Natural killer cell (primary cell): ENCODE data around the gene TNS3. TPM values are rescaled to one million over a fixed set of nuclear protein-coding genes. Genes with fewer than 3 reads are reported as not detected.

Source experiments
- ATAC-seq, 3 donors: fragments of 150-1000 bp in 2 of 3; fragments of 200-7000 bp in 1 of 3; cut with Tn5 transposase; 1 replicate in 1 of 3; 2 replicates in 2 of 3; pipeline ENCODE4 v1.10.0; 2021; ENCODE audit warnings: mild to moderate bottlenecking in 2 of 3, moderate library complexity in 2 of 3
- DNase-seq, 2 donors: peaks; one replicate each; pipeline versions ENCODE4 v3.0.0 to v3.0.0-alpha.2; 2013 to 2021; ENCODE audit warnings: mixed read lengths in 1 of 2
- H3K27ac ChIP-seq: one replicate; pipeline ENCODE4 v1.5.1; 2013; ENCODE audit warnings: mild to moderate bottlenecking, low read length
- H3K27me3 ChIP-seq: one replicate; pipeline ENCODE4 v1.6.1; 2013; ENCODE audit warnings: low read length; ENCODE audit not compliant: control insufficient read depth, insufficient read depth
- H3K36me3 ChIP-seq: one replicate; pipeline ENCODE4 v1.6.1; 2013; ENCODE audit warnings: low read length; ENCODE audit not compliant: control insufficient read depth, insufficient read depth
- H3K4me1 ChIP-seq: one replicate; pipeline ENCODE4 v1.6.1; 2013; ENCODE audit warnings: low read length; ENCODE audit not compliant: control insufficient read depth, insufficient read depth
- H3K4me3 ChIP-seq: one replicate; pipeline ENCODE4 v1.5.1; 2013; ENCODE audit warnings: low read length
- H3K9me3 ChIP-seq: one replicate; pipeline ENCODE4 v1.6.1; 2013; ENCODE audit warnings: low read length; ENCODE audit not compliant: control insufficient read depth, insufficient read depth
- H3K27ac Mint-ChIP-seq, 2 donors: one replicate each; pipeline ENCODE4 v1.8.0; 2022; ENCODE audit warnings: mild to moderate bottlenecking in 2 of 2, mixed read lengths in 2 of 2, moderate library complexity in 1 of 2
- H3K27me3 Mint-ChIP-seq, 2 donors: one replicate each; pipeline ENCODE4 v1.8.0; 2022; ENCODE audit warnings: low read depth in 2 of 2, mixed read lengths in 2 of 2
- H3K36me3 Mint-ChIP-seq: one replicate; pipeline ENCODE4 v1.8.0; 2022; ENCODE audit warnings: mixed read lengths
- H3K4me1 Mint-ChIP-seq, 2 donors: one replicate each; pipeline ENCODE4 v1.8.0; 2022; ENCODE audit warnings: mixed read lengths in 2 of 2
- H3K4me3 Mint-ChIP-seq: one replicate; pipeline ENCODE4 v1.8.0; 2022; ENCODE audit warnings: mild to moderate bottlenecking, moderate library complexity, mixed read lengths
- H3K9me3 Mint-ChIP-seq, 2 donors: one replicate each; pipeline ENCODE4 v1.8.0; 2022; ENCODE audit warnings: mixed read lengths in 2 of 2
- CTCF ChIP-seq: fragments of 200-600 bp; IDR thresholded peaks from one replicate; pipeline ENCODE4 v1.8.0; 2022; ENCODE audit warnings: antibody characterized with exemption
- WGBS: methylation state at CpG from one replicate; pipeline ENCODE4 v1.1.7; 2013; ENCODE audit warnings: missing lambda C conversion rate; ENCODE audit not compliant: insufficient coverage; 5-methylcytosine and 5-hydroxymethylcytosine counted together
- intact Hi-C: fragments of 100-400 bp; cut with micrococcal nuclease; formaldehyde crosslinking; loops from one replicate; pipeline ENCODE4 v1.14.2; 2022
- total RNA-seq, 4 donors: library from RNA; stranded (reverse); fragments of 120-200 nt in 1 of 4; gene quantifications; one replicate each; pipeline versions ENCODE4 v1.2.3 to v1.2.4, GENCODE V29; 2013 to 2022

Gene TNS3
- total RNA-seq, 3 donors from 2014 or later (not counting 1 experiment from before 2014, with no cell fraction given) = 1.6 to 3.5 (median 2.9) TPM

GRCh38 chr7:47402941-47403866 lies 178.7 kb downstream of the TNS3 start:
- Mint-ChIP-seq H3K36me3 (no peaks in the 10 kb centered on the region), H3K9me3 (no peaks in the 10 kb centered on the region), H3K27me3 (peaks cover 2 to 8% of the 10 kb centered on the region in 2 donors), H3K27ac (no peak overlapping the region), H3K4me3 (no peak overlapping the region), H3K4me1 (no peaks in the 10 kb centered on the region)
- 90% methylated on average over 15 of the region's 15 CpGs for WGBS
- Histone ChIP-seq H3K27me3 (no peaks in the 10 kb centered on the region), H3K9me3 (no peaks in the 10 kb centered on the region), H3K36me3 (no peaks in the 10 kb centered on the region), H3K27ac (no peak overlapping the region), H3K4me3 (no peak overlapping the region), H3K4me1 (no peaks in the 10 kb centered on the region)
- intact Hi-C loops = no loop called here
- ATAC-seq = no peak
- no peak for DNase-seq
- TF ChIP-seq CTCF = no peak

GRCh38 chr7:47401611-47402570 lies 180.0 kb downstream of the TNS3 start:
- ATAC-seq (no peak), DNase-seq (no peak)
- Mint-ChIP-seq H3K36me3 (no peaks in the 10 kb centered on the region), H3K4me1 (no peaks in the 10 kb centered on the region), H3K27ac (no peak overlapping the region), H3K27me3 (peaks cover 2 to 13% of the 10 kb centered on the region in 2 donors), H3K4me3 (no peak overlapping the region), H3K9me3 (no peaks in the 10 kb centered on the region)
- H3K27me3 ChIP-seq = no peaks in the 10 kb centered on the region
- TF ChIP-seq CTCF = no peak
- no peaks in the 10 kb centered on the region for H3K36me3 ChIP-seq
- no peak overlapping the region for H3K27ac ChIP-seq
- no peak overlapping the region for H3K4me3 ChIP-seq
- WGBS = 90% methylated on average over 17 of the region's 17 CpGs
- no peaks in the 10 kb centered on the region for H3K4me1 ChIP-seq
- intact Hi-C loops = no loop called here
- H3K9me3 ChIP-seq = no peaks in the 10 kb centered on the region

GRCh38 chr7:47400741-47401206 lies 181.1 kb downstream of the TNS3 start:
- TF ChIP-seq CTCF = no peak
- Histone ChIP-seq H3K4me3 (no peak overlapping the region), H3K9me3 (no peaks in the 10 kb centered on the region), H3K36me3 (no peaks in the 10 kb centered on the region), H3K27ac (no peak overlapping the region), H3K4me1 (no peaks in the 10 kb centered on the region), H3K27me3 (no peaks in the 10 kb centered on the region)
- Mint-ChIP-seq H3K9me3 (no peaks in the 10 kb centered on the region), H3K27me3 (peaks cover 6 to 13% of the 10 kb centered on the region in 2 donors), H3K36me3 (no peaks in the 10 kb centered on the region), H3K4me3 (no peak overlapping the region), H3K4me1 (no peaks in the 10 kb centered on the region), H3K27ac (no peak overlapping the region)
- intact Hi-C loops = no loop called here
- no peak for ATAC-seq
- WGBS = 90% methylated on average over 21 of the region's 21 CpGs
- no peak for DNase-seq
